ENCODE results near the gene GPR39.

DNA sequence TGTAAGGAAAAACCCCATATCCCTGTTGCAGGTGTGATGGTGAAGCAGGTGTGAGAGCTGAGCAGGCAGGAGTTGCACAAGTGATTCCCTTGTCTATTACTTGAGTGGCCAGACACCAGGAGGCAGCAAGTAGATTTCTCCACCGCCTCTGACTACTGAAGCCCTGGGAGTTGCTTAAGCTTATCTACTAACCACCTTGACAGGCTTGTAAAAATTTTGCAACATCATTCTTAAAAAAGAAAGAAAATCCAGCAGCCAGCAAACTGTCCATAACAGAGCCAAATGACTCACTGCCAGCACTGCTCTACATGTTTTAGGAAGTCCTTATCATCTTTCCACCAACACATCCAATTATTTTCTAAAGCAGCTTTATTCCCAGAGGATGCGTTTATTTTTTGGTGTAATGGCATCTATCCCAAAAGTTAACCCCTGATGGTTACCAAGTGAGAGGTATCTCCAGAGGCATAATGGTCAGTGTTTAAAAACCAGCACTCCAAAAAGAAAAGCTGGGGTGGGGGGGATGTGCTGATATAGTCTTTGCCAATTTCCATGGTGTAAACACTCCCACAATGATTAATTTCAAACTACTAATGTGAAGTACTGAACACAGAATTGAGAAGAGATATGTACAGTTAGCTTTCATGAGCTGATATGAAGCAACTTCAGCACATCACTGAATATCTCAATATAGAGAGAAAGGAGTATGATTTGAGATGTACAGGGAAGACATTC, 16.3 kb upstream of the GPR39 start:
- TF ChIP-seq, protein P1, sequence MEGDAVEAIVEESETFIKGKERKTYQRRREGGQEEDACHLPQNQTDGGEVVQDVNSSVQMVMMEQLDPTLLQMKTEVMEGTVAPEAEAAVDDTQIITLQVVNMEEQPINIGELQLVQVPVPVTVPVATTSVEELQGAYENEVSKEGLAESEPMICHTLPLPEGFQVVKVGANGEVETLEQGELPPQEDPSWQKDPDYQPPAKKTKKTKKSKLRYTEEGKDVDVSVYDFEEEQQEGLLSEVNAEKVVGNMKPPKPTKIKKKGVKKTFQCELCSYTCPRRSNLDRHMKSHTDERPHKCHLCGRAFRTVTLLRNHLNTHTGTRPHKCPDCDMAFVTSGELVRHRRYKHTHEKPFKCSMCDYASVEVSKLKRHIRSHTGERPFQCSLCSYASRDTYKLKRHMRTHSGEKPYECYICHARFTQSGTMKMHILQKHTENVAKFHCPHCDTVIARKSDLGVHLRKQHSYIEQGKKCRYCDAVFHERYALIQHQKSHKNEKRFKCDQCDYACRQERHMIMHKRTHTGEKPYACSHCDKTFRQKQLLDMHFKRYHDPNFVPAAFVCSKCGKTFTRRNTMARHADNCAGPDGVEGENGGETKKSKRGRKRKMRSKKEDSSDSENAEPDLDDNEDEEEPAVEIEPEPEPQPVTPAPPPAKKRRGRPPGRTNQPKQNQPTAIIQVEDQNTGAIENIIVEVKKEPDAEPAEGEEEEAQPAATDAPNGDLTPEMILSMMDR (conservative IDR thresholded peaks at IDR 0.05; ENCODE audit: low read length), result no peak
- TF ChIP-seq EZH2phosphoT487 (IDR thresholded peaks at IDR 0.05; ENCODE audit: borderline replicate concordance, low read depth, low read length), result no peak
